Measurements from ENCODE around the gene ACVR1.

- TF ChIP-seq, protein P1, sequence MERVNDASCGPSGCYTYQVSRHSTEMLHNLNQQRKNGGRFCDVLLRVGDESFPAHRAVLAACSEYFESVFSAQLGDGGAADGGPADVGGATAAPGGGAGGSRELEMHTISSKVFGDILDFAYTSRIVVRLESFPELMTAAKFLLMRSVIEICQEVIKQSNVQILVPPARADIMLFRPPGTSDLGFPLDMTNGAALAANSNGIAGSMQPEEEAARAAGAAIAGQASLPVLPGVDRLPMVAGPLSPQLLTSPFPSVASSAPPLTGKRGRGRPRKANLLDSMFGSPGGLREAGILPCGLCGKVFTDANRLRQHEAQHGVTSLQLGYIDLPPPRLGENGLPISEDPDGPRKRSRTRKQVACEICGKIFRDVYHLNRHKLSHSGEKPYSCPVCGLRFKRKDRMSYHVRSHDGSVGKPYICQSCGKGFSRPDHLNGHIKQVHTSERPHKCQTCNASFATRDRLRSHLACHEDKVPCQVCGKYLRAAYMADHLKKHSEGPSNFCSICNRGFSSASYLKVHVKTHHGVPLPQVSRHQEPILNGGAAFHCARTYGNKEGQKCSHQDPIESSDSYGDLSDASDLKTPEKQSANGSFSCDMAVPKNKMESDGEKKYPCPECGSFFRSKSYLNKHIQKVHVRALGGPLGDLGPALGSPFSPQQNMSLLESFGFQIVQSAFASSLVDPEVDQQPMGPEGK (CRISPR knock-in tag; IDR thresholded peaks at IDR 0.05; ENCODE audit: borderline replicate concordance), result no peak
- no peak for TF ChIP-seq ZNF8 (CRISPR knock-in tag; IDR thresholded peaks at IDR 0.05)
- no peak for TF ChIP-seq ZFP3 (CRISPR knock-in tag; IDR thresholded peaks at IDR 0.05)
- no peak for TF ChIP-seq ZNF565 (CRISPR knock-in tag; conservative IDR thresholded peaks at IDR 0.05; ENCODE audit: low read depth)
Measured at GRCh38 chr2:157843935-157844334, 32.2 kb downstream of the ACVR1 start.

Data from SK-N-SH treated with all-trans-retinoic acid at 6 μM for 48 hours (cell line).